HG03097 (cell line): ENCODE measurements around the gene SYT8.
"Not testable (repeated sequence)": the region's sequence is repeated elsewhere in the genome, so short reads cannot be mapped to it uniquely, and the experiment has no call there.

ENCODE experiments used
- ATAC-seq: cut with Tn5 transposase; IDR thresholded peaks from one replicate; pipeline ENCODE4 v1.9.1; 2021; ENCODE audit not compliant: unreplicated experiment, low FRiP score

Gene SYT8, protein sequence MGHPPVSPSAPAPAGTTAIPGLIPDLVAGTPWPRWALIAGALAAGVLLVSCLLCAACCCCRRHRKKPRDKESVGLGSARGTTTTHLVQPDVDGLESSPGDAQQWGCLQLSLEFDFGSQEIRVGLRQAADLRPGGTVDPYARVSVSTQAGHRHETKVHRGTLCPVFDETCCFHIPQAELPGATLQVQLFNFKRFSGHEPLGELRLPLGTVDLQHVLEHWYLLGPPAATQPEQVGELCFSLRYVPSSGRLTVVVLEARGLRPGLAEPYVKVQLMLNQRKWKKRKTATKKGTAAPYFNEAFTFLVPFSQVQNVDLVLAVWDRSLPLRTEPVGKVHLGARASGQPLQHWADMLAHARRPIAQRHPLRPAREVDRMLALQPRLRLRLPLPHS

GRCh38 chr11:1834779-1835670, at the start of gene SYT8:
SYT8 (plus strand) TSS chr11:1834990; CDS start chr11:1835106, 116 bp downstream.
- no peak for ATAC-seq

DNA sequence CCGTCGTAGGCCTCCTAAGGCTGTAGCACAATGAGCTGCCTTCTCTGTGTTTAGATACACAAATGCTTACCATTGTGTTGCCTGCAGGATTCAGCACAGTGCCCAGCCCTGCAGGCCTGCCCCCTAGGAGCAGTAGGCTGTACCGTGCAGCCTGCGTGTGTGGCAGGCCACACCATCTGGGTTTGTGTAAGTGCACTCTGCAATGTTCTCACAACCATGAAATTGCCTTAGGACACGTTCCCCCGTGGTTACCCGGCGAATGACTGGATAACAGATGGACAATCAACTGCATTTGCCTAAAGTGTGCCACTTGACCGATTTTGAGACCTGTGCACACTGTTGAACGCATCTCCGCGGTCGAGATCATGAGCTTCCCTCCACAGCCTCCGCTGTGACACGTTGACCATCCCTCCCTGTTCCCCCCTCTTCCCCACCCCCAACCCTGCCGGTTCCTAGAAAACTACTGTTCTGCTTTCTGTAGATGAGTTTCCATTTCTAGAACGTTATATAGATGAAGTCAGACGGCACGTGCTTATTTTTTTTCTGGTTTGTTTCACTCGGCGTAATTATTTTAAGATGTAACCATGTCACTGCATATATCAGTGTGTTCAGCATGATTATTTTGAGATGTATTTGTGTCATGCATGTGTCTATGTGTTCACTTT, 48.9 kb upstream of the SYT8 start:
- ATAC-seq, result no peak

GRCh38 chr11:1786466-1786865, 48.3 kb upstream of the SYT8 start:
- ATAC-seq, result no peak

GRCh38 chr11:1791912-1792311, 42.9 kb upstream of the SYT8 start:
- no peak for ATAC-seq

DNA sequence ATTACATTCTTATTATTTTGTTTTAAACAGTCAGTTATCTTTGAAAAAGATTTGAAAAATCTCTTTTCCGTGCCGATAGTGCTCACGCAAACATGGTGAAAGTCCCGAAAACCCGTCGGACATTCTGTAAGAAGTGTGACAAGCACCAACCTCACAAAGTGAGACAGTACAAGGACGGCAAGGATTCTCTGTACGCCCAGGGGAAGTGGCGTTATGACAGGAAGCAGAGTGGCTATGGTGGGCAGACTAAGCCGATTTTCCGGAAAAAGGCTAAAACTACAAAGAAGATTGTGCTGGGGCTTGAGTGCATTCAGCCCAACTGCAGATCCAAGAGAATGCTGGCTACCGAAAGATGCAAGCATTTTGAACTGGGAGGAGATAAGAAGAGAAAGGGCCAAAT, 42.3 kb upstream of the SYT8 start:
- no peak for ATAC-seq

DNA sequence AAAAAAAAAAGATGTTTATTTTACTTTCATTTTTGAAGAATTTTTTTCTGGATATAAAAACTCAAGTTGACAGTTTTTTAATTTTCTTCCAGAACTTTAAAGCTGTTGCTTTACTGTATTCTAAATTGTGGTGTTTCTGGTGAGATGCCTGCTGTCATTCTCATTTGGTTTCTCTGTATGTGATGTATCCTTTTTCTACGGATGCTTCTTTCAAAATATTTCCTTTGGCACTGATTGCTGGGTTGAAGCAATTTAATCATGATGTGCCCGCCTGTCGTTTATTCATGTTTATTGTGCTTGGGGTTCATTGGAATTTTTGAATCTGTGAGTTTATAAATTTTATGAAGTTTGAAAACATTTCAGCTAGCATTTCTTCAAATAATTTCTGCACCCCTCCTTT, 41.7 kb upstream of the SYT8 start:
- no peak for ATAC-seq

DNA sequence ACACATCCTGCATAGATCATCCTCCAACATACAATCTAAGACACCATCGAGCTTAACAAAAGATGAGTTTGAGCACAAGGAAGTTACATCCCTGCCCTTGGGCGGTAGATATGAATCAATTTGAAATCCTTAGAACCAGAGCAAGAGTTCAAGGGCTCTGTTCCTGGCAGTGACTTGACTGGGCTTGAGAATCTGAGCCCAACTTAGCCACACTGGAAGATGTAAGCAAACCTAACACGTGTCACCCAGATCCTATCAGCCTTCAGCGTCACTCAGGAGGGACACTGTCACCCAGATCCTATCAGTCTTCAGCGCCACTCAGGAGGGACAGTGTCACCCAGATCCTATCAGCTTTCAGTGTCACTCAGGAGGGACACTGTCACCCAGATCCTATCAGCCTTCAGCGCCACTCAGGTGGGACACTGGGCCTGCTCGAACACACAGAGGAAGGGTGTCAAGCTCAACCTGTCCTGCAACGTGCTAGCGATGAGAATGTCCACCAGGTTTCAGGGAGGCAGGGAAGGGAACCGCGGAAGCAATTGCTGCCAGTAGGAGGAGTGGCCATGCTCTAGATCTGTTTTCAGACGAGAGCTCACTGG, 38.3 kb upstream of the SYT8 start:
- no peak for ATAC-seq

DNA sequence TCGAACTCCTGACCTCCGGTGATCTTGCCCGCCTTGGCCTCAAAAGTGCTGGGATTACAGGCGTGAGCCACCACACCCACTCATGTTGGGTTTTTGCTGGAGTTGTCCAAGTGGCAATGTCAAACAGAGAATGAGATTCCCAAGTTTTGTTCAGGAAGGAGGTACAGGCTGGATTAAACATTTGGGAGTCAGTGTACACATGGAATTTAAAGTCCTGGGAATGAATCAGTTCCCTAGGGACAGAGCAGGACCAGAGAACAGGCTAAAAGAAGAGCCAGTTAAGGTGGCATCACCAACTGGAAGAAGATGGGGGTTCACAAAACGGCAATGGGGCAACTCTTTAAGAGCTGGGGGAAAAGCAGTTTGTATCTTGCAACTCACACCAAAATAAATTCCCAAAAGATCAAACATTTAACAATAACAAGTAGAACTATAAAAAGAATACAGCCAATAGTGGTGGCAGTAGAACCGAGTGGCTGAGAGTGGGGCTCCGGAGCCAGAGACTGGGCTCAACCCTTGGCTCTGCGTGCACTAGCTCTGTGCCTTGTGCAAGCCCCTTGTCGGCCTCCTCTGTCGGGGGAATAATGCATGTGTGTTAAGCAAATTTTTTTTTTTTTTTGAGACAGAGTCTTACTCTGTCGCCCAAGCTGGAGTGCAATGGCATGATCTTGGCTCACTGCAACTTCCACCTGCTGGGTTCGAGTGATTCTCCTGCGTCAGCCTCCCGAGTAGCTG, 37.2 kb upstream of the SYT8 start:
- ATAC-seq, result no peak

GRCh38 chr11:1803246-1803645, 31.5 kb upstream of the SYT8 start:
- ATAC-seq, result no peak

GRCh38 chr11:1803835-1804519, 30.8 kb upstream of the SYT8 start:
- not testable (repeated sequence) for ATAC-seq

- no peak for ATAC-seq
These were observed 29.3 kb upstream of the SYT8 start for GRCh38 chr11:1805525-1805924.

- ATAC-seq, result no peak
These were observed 27.4 kb upstream of the SYT8 start for GRCh38 chr11:1807264-1807995.

DNA sequence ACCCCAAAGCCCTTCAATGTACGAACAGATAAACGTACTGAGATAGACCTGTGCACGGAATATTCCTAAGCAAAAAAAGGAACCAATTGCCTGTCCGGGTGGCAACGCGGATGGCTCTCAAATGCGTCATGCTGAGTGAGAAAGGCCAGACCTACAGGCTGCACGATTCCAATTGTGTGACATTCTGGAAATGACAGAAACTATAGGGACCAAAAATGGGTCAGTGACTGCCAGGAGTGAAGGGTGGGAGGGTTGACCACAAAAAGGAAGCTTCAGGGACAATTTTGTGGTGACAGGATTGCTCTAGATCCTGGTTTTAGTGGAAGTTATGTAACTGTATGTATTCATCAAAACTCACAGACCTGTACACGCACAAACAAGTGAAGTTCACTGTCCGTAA, 24.0 kb upstream of the SYT8 start:
- no peak for ATAC-seq

GRCh38 chr11:1812274-1812673, 22.5 kb upstream of the SYT8 start:
- ATAC-seq, result no peak

DNA sequence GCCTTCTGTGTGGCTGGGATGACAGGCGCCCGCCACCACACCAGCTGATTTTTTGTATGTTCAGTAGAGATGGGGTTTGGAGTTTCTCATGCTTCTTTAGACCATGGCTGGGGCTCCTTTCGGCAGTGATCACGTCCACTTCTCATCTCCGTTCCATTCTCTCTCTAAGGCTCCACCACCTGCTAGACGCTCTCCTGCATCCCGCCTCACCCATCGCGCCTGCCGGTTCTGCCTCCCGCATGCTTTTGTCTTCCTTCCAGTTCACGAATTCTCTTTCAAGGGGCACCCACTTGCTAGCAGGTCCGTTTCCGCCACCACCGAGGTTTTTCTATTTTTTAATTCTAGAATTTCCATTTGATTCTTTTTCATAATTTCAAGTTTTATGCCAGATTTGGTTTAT, 22.0 kb upstream of the SYT8 start:
- ATAC-seq, result no peak

GRCh38 chr11:1813356-1813755, 21.4 kb upstream of the SYT8 start:
- ATAC-seq, result not testable (repeated sequence)

DNA sequence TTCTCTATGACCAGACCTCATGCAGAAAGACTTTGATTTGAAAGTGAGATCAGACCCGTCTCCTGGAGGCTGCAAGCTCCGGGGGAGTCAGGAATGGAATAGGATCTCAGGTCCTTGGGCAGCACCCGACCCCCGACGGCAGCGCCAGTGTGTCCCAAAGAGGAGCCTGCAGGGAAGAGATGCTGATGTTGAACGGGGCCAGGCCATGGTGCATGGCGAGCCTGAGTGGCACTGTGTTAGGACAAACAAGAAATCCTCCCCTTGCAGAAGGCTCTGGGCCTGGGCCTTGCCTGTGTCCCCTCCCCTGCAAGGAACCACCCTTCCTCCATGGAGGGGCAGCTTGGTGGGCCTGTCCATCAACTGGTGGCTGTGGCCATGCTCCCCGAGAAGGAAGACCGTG, 20.1 kb upstream of the SYT8 start:
- no peak for ATAC-seq

DNA sequence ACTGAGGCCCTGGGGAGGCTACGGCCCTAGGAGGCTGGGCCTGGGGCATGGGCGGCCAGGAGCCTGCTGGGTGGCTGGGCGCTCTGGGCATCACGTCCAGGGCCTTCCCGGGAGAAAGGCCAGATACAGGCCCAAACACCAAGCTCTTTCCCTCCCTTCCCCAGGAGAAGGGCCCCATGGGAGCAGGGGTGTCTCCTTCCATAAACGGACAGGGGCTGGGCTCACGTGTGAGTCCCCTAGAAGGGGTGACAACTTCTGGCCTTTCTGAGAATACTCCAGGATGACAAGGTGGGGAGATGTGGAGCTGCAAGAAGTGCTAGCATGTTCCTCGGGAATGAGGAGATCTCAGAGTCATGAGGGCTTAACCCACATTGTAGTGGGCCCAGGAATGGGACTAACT, 19.5 kb upstream of the SYT8 start:
- ATAC-seq, result no peak

DNA sequence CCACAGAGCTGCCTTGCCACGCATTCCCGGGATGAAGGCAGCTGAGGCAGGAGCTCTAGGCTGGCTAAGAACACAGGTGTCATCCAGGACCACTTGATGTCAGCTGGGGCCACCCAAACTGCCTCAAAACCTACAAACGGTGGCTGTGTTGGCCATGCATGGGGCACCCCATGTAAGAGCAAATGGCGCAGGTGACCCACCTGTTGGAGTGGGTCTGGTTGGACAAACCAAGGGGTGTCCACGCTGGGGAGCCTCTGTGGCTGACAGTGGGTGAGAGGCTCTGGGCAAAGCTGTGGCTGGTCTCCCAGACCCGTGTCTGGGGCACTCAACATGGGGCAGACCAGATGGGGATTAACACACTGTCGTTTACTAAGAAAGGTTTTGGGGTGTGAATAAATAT, 19.0 kb upstream of the SYT8 start:
- no peak for ATAC-seq
